ENCODE measurements around the gene ADSS1. TPM values are rescaled to one million over a fixed set of nuclear protein-coding genes. Genes with fewer than 3 reads are reported as not detected.

The ADSS1 gene
- total RNA-seq, 1 experiment from 2014 or later = 10.0 TPM

- TF ChIP-seq ZSCAN18 (CRISPR knock-in tag; IDR thresholded peaks at IDR 0.05) (no peak), ZNF396 (CRISPR knock-in tag; IDR thresholded peaks at IDR 0.05; ENCODE audit: borderline replicate concordance) (no peak), RORB (CRISPR knock-in tag; IDR thresholded peaks at IDR 0.05) (no peak), ZNF138 (CRISPR knock-in tag; conservative IDR thresholded peaks at IDR 0.05) (no peak), E2F4 (CRISPR knock-in tag; IDR thresholded peaks at IDR 0.05; ENCODE audit: borderline replicate concordance, low read depth) (no peak), MAX (CRISPR knock-in tag; IDR thresholded peaks at IDR 0.05) (no peak), RELA (CRISPR knock-in tag; IDR thresholded peaks at IDR 0.05; ENCODE audit: borderline replicate concordance) (no peak)
These were observed 31.6 kb upstream of the ADSS1 start (continued) for GRCh38 chr14:104692261-104692938.

- Mint-ChIP-seq H3K27me3 (ENCODE audit: low read depth) (no peaks in the 10 kb centered on the region), H3K27ac (no peak overlapping the region), H3K9me3 (no peaks in the 10 kb centered on the region), H3K4me1 (peaks cover 37% of the 10 kb centered on the region), H3K4me3 (no peak overlapping the region), H3K36me3 (peaks cover 5% of the 10 kb centered on the region; the same call in 1 of the 2 replicates)
- TF ChIP-seq FOXP1 (CRISPR knock-in tag; IDR thresholded peaks at IDR 0.05; ENCODE audit: borderline replicate concordance) (no peak), FOXK1 (CRISPR knock-in tag; IDR thresholded peaks at IDR 0.05) (no peak), FOXJ3 (CRISPR knock-in tag; IDR thresholded peaks at IDR 0.05; ENCODE audit: borderline replicate concordance) (no peak), TEAD4 (CRISPR knock-in tag; IDR thresholded peaks at IDR 0.05) (no peak), SOX15 (CRISPR knock-in tag; IDR thresholded peaks at IDR 0.05) (no peak), ZNF263 (CRISPR knock-in tag; IDR thresholded peaks at IDR 0.05; ENCODE audit: low read depth) (no peak), CREM (CRISPR knock-in tag; IDR thresholded peaks at IDR 0.05) (no peak), USF1 (CRISPR knock-in tag; IDR thresholded peaks at IDR 0.05) (no peak), NFATC4 (CRISPR knock-in tag; IDR thresholded peaks at IDR 0.05) (no peak), CDX4 (CRISPR knock-in tag; IDR thresholded peaks at IDR 0.05; ENCODE audit: borderline replicate concordance) (no peak), GRHL2 (CRISPR knock-in tag; IDR thresholded peaks at IDR 0.05; ENCODE audit: insufficient replicate concordance, severe bottlenecking) (no peak), ZNF512 (CRISPR knock-in tag; IDR thresholded peaks at IDR 0.05; ENCODE audit: borderline replicate concordance) (no peak), ZMAT4 (CRISPR knock-in tag; IDR thresholded peaks at IDR 0.05) (no peak), HMGA2 (CRISPR knock-in tag; IDR thresholded peaks at IDR 0.05) (no peak), ZNF232 (CRISPR knock-in tag; IDR thresholded peaks at IDR 0.05) (no peak), ELF4 (CRISPR knock-in tag; IDR thresholded peaks at IDR 0.05; ENCODE audit: low read depth) (no peak), NR2C2 (CRISPR knock-in tag; IDR thresholded peaks at IDR 0.05) (no peak), AFF4 (CRISPR knock-in tag; IDR thresholded peaks at IDR 0.05; ENCODE audit: borderline replicate concordance) (no peak)
- POLR2A ChIA-PET = no interaction called here
- ATAC-seq (no peak), DNase-seq (ENCODE audit: low spot score) (no peak)
- CTCF ChIA-PET = interaction anchor here (1.2 to 1.8 kb wide), 2 partner anchors 16 to 27 kb away, joined by 4 read pairs; no protein-coding TSS in a partner anchor
These were observed 31.1 kb upstream of the ADSS1 start for GRCh38 chr14:104692939-104693315.
